Activated T-helper 1 cell treated with anti-CD3 and anti-CD28 coated beads, Interleukin-12 subunit alpha, Interleukin-12 subunit beta, Interleukin-2, Interleukin-4 antibody, amounts not matched to agents 30 ng/mL and 10 ng/mL and 1 ng/mL, durations not matched to agents 14 hours and 24 hours and 36 hours (primary cell): ENCODE data around the gene LAMP1. TPM values are rescaled to one million over a fixed set of nuclear protein-coding genes. Genes with fewer than 3 reads are reported as not detected.
A peak's percentile ranks its signal among the peaks of the same experiment; 100 is the strongest.

Experiments used
- DNase-seq: peaks from one replicate; pipeline ENCODE4 v3.0.0; 2021; ENCODE audit warnings: low spot score
- H3K27ac Mint-ChIP-seq: one replicate; pipeline ENCODE4 v1.8.0; 2021; ENCODE audit warnings: mild to moderate bottlenecking, mixed read lengths
- H3K27me3 Mint-ChIP-seq: one replicate; pipeline ENCODE4 v1.8.0; 2022; ENCODE audit warnings: mild to moderate bottlenecking, moderate library complexity, mixed read lengths; ENCODE audit not compliant: insufficient read depth
- H3K36me3 Mint-ChIP-seq: one replicate; pipeline ENCODE4 v1.8.0; 2021; ENCODE audit warnings: low read depth, mixed read lengths
- H3K4me1 Mint-ChIP-seq: one replicate; pipeline ENCODE4 v1.8.0; 2021; ENCODE audit warnings: low read depth, mixed read lengths
- H3K4me3 Mint-ChIP-seq: one replicate; pipeline ENCODE4 v1.8.0; 2021; ENCODE audit warnings: mild to moderate bottlenecking, moderate library complexity, mixed read lengths
- H3K9me3 Mint-ChIP-seq: one replicate; pipeline ENCODE4 v1.8.0; 2021; ENCODE audit warnings: mixed read lengths
- intact Hi-C: fragments of 100-400 bp; cut with micrococcal nuclease; formaldehyde crosslinking; loops from one replicate; pipeline ENCODE4 v1.15.1; 2024
- total RNA-seq: library from RNA; stranded (reverse); gene quantifications from 2 replicates; pipeline ENCODE4 v1.2.3, GENCODE V29; 2022

Gene LAMP1
- total RNA-seq, 1 donor from 2014 or later = 59.4 TPM

- Mint-ChIP-seq H3K27me3 (peaks cover 1% of the 10 kb centered on the region), H3K27ac (no peak overlapping the region), H3K4me1 (peaks cover 7% of the 10 kb centered on the region), H3K4me3 (no peak overlapping the region), H3K36me3 (peaks cover 4% of the 10 kb centered on the region), H3K9me3 (no peaks in the 10 kb centered on the region)
- intact Hi-C loops = loop anchor here (1.0 to 5.0 kb wide), 2 partner anchors 97 to 119 kb away; no protein-coding TSS in a partner anchor
- DNase-seq = no peak
These were observed 21.7 kb upstream of the LAMP1 start for GRCh38 chr13:113275387-113275786.

- Mint-ChIP-seq H3K9me3 (no peaks in the 10 kb centered on the region), H3K27me3 (peaks cover 4% of the 10 kb centered on the region), H3K27ac (no peak overlapping the region), H3K4me1 (no peaks in the 10 kb centered on the region), H3K36me3 (no peaks in the 10 kb centered on the region), H3K4me3 (no peak overlapping the region)
- DNase-seq = no peak
- intact Hi-C loops = no loop called here
These were observed 16.9 kb upstream of the LAMP1 start for GRCh38 chr13:113280126-113280525.

DNA sequence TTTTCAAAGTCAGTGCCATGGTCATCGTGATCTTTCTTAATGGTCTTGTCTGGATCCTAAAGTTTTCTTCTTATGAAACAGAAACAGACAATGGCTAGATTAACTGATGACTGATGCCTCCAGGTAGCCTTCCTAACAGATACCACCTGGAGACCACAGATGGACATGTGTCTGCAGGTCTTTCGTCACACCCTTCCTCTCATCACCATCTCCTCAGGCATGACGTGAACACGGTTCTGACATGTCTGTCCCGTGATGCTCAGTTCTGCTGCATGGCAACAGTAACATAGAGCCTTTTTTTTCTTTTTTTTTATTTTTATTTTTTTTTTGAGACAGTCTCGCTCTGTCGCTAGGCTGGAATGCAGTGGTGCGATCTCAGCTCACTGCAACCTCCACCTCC is 13.1 kb upstream of the LAMP1 start:
- H3K9me3 Mint-ChIP-seq = no peaks in the 10 kb centered on the region
- H3K36me3 Mint-ChIP-seq = no peaks in the 10 kb centered on the region
- no peaks in the 10 kb centered on the region for H3K4me1 Mint-ChIP-seq
- intact Hi-C loops = no loop called here
- no peak overlapping the region for H3K4me3 Mint-ChIP-seq
- peaks cover 4% of the 10 kb centered on the region for H3K27me3 Mint-ChIP-seq
- no peak for DNase-seq
- H3K27ac Mint-ChIP-seq = no peak overlapping the region

DNA sequence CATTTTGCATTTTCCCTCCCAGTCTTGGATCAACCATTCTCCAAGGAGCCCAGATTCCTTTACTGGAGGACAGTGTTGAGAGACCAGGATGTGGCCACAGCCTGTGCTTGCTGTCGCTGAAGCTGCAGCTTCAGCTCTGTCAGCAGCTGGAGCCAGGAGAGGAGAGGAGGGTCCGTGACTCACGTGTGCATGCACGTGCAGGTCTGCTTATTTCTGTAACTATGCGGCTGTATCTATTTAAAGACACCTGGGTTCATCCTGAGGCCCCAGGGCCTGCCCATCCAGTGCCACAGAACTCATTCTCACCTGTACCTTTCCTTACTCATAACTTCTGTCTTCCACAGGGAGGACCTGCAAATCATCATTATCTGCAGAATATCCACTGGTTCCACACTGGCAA is 8.2 kb upstream of the LAMP1 start:
- peaks cover 39% of the 10 kb centered on the region for H3K27me3 Mint-ChIP-seq
- H3K4me3 Mint-ChIP-seq = no peak overlapping the region
- H3K36me3 Mint-ChIP-seq = no peaks in the 10 kb centered on the region
- no peak overlapping the region for H3K27ac Mint-ChIP-seq
- no peak for DNase-seq
- H3K4me1 Mint-ChIP-seq = peaks cover 11% of the 10 kb centered on the region
- H3K9me3 Mint-ChIP-seq = no peaks in the 10 kb centered on the region
- intact Hi-C loops = no loop called here

DNA sequence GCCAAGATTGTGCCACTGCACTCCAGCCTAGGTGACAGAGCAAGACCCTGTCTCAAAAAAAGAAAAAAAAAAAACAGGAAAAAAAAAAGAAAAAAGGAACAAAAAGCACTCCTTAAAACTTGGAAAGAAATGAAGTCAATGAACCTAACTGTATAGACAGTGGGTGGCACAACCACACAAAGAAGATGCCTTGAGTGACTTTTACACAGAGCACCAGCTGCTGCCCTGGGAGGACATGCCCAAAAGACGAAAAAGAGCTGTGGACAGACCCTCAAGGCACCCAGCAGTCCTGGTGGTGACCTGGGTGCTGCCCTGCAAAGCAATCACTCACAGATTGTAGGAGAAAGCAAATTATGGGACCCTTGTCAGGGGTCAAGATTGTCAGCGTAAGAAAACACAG is 5.9 kb upstream of the LAMP1 start:
- no peaks in the 10 kb centered on the region for H3K36me3 Mint-ChIP-seq
- peak overlapping the region; percentile 29 for H3K4me3 Mint-ChIP-seq
- H3K27me3 Mint-ChIP-seq = peaks cover 45% of the 10 kb centered on the region
- intact Hi-C loops = no loop called here
- H3K9me3 Mint-ChIP-seq = no peaks in the 10 kb centered on the region
- no peak for DNase-seq
- no peak overlapping the region for H3K27ac Mint-ChIP-seq
- peaks cover 11% of the 10 kb centered on the region for H3K4me1 Mint-ChIP-seq

DNA sequence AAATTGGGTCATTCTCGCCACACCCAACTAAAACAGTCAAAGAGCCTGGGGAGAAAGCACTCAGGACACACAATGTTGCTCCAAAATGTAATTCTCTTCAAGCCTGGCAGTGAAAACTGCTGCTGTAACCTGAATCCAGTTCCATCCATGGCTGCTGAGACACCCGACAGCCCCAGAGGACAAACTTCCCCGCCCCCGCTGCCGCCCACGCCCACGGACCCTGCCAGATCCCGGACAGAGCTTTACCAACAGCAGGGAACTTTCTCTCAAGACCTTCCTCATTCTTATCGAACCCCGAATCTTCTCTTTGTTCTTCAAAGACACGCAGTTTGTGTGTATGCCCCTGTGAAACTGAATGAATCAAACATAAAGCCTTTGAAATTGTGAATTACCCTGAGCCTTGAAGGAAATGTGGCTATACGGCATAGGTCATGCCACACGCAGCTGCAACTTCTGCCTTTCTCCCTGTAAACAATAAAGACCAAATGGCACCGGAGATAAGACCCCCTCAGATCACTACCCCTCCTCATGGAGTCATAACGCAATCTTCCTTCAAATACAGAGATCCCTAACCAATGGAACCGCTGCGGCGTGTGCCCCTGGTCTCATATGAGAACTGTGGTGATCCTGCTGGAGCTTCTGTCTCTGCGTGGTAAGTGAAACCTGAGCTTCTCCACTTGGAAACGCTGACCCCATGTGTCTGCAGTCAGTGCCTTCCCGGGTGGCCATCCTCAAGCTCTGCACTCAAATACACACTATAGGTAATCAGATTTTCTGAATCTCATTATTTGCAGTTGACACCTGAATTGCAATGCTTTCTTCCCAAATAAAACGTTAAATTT is 4.8 kb upstream of the LAMP1 start:
- intact Hi-C loops = no loop called here
- Mint-ChIP-seq H3K9me3 (no peaks in the 10 kb centered on the region), H3K4me1 (peaks cover 11% of the 10 kb centered on the region), H3K27ac (no peak overlapping the region), H3K4me3 (peak overlapping the region; percentile 27), H3K36me3 (peaks cover 2% of the 10 kb centered on the region), H3K27me3 (peaks cover 47% of the 10 kb centered on the region)
- DNase-seq = no peak

DNA sequence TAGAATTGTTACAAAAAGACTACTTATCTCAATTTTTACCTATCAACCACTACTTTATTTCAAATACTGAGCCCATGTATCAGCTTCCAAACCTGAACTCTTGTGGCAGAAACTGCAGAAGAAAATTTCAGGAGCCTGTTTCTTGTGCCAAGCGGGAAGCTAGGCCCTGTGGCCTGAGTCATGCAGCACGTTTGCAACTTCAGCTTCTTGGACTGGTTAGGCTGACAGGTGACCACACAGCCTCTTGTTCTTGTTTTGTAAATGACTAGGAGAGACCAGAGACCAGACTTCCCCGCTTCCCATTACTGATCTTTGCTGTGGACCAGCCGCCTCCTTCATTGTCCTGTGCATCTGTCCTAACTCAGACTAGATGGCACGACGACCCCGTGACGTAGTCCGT is 3.4 kb upstream of the LAMP1 start:
- Mint-ChIP-seq H3K9me3 (no peaks in the 10 kb centered on the region), H3K4me1 (peaks cover 22% of the 10 kb centered on the region), H3K27ac (no peak overlapping the region), H3K4me3 (no peak overlapping the region), H3K36me3 (peaks cover 2% of the 10 kb centered on the region), H3K27me3 (peaks cover 47% of the 10 kb centered on the region)
- no peak for DNase-seq
- intact Hi-C loops = no loop called here

DNA sequence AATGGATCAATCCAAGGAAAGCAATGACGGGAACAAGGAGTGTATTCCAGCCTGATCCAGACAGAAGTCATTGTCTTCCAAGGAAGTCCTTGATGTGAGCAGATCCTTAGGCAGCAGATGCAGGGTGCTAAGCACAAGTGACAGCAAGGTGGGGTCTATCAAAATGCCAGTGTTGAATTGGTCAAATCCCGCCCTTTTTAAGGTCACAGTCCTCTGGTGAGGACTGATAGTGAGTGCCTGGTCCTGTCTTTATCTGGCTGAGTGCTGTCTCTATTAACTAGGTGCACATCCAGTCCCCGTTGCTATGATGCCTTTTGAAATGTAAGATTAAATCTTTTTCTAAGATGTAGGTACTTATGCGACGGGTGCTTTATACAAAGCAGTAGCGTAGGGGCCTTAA is 1.3 kb upstream of the LAMP1 start:
- no peak overlapping the region for H3K27ac Mint-ChIP-seq
- peaks cover 37% of the 10 kb centered on the region for H3K27me3 Mint-ChIP-seq
- peak overlapping the region; percentile 94 for H3K4me3 Mint-ChIP-seq
- H3K36me3 Mint-ChIP-seq = peaks cover 2% of the 10 kb centered on the region
- peaks cover 22% of the 10 kb centered on the region for H3K4me1 Mint-ChIP-seq
- intact Hi-C loops = loop anchor here (2.0 to 5.0 kb wide), 3 partner anchors 353 to 708 kb away; partner anchors contain the start of gene TUBGCP3
- DNase-seq = no peak
- no peaks in the 10 kb centered on the region for H3K9me3 Mint-ChIP-seq

- H3K9me3 Mint-ChIP-seq = no peaks in the 10 kb centered on the region
These were observed 467 bp downstream of the LAMP1 start for GRCh38 chr13:113297370-113298042.

DNA sequence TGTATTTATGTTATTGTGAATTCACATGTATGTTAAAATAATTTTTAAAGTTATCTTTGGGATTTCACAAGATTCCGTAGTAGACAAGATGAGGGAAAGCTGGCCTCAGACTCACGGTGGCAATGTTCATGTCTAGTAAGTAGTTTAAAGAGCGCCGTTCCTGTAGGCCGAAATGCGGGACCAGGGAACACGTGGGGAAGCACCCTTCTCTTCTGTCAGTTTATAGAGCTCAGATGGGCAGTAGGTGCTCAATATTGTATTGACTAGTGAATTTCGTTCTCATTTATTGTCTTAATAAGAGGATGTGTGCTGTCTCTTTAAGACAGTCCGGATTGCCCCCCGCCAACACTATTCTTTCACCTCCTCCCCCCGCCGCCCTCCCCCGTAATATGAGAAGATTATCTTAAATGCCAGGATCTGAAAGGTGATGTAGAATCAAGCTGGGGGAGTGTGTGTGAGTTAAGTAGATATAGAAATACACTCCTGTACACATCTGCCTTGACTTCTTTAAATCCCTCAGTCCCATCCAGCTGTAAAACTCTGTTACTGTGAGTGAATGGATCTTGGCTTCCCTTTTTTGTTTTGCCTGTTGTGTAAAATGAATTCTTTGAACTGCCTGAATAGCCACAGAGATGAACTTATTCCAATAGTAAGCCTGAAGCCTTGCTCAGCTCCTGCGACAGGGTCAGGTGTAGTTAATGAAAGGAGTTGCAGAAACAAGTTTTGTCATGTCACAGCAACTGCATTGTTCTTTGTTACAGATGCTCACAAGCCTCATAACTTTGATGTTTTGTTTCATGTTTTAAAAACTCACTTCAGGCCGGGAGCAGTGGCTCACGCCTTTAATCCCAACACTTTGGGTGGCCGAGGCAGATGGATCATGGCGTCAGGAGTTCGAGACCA is 1.3 kb downstream of the LAMP1 start:
- H3K27ac Mint-ChIP-seq = peak overlapping the region; percentile 97
- intact Hi-C loops = loop anchor here (5.0 kb wide), 2 partner anchors 611 to 711 kb away; partner anchors contain the start of gene TUBGCP3
- H3K4me3 Mint-ChIP-seq = peak overlapping the region; percentile 97
- no peak for DNase-seq
- H3K9me3 Mint-ChIP-seq = no peaks in the 10 kb centered on the region
- peaks cover 2% of the 10 kb centered on the region for H3K36me3 Mint-ChIP-seq
- peaks cover 13% of the 10 kb centered on the region for H3K27me3 Mint-ChIP-seq
- peaks cover 12% of the 10 kb centered on the region for H3K4me1 Mint-ChIP-seq

More at GRCh38 chr13:113297370-113298042, 467 bp downstream of the LAMP1 start:
- peak overlapping the region; percentile 97 for H3K27ac Mint-ChIP-seq
- H3K4me3 Mint-ChIP-seq = peak overlapping the region; percentile 97
- intact Hi-C loops = loop anchor here (1.0 to 5.0 kb wide), 7 partner anchors 88 to 710 kb away; partner anchors contain the start of genes CUL4A, TFDP1 and TUBGCP3
- DNase-seq = peak; percentile 56
- peaks cover 21% of the 10 kb centered on the region for H3K27me3 Mint-ChIP-seq
- H3K4me1 Mint-ChIP-seq = peaks cover 14% of the 10 kb centered on the region
- peaks cover 2% of the 10 kb centered on the region for H3K36me3 Mint-ChIP-seq

DNA sequence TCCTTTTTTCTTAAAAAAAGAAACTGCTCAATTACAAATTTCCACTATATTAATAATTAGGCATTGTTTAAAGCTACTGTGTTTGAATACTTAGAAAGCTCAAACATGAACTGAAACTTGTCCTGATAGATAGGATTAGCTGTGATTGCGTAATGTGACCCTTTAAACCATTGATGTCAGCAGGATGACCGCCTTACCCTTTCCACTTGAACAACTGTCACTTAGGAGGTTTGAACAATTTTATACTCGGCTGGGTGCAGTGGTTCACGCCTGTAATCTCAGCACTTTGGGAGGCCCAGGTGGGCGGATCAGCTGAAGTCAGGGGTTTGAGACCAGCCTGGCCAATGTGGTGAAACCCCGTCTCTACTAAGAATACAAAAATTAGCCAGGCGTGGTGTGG is 2.9 kb downstream of the LAMP1 start:
- Mint-ChIP-seq H3K36me3 (peaks cover 2% of the 10 kb centered on the region), H3K27ac (no peak overlapping the region), H3K4me1 (peaks cover 12% of the 10 kb centered on the region), H3K4me3 (peak overlapping the region; percentile 7), H3K27me3 (peaks cover 3% of the 10 kb centered on the region), H3K9me3 (no peaks in the 10 kb centered on the region)
- no peak for DNase-seq
- intact Hi-C loops = loop anchor here (5.0 kb wide), 2 partner anchors 613 to 713 kb away; partner anchors contain the start of gene TUBGCP3

DNA sequence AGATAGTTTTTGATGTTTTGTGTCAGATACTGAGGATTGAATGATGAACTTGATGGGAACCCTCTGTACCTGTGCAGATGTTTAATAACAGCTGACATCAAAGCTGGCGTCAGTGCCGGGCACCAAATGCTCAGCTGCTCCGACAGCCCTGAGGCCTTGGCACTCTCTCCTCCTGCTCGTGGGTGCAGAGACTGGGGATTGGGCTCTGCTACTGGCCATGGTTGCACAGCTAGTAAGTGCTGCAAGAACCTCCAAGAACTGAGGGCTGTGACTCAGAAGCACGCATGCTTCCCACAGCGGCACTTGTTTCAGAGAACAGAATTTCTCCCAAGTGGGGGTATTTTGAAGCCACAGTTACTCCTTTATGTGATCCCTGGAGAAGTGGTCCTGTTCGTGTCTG is 5.9 kb downstream of the LAMP1 start:
- no peak overlapping the region for H3K27ac Mint-ChIP-seq
- H3K27me3 Mint-ChIP-seq = no peaks in the 10 kb centered on the region
- no peaks in the 10 kb centered on the region for H3K9me3 Mint-ChIP-seq
- H3K36me3 Mint-ChIP-seq = peaks cover 2% of the 10 kb centered on the region
- peaks cover 6% of the 10 kb centered on the region for H3K4me1 Mint-ChIP-seq
- no peak overlapping the region for H3K4me3 Mint-ChIP-seq
- no peak for DNase-seq
- intact Hi-C loops = no loop called here
